K562 treated with DMSO at 1 percent for 12 hours (cell line): Measurements from ENCODE around the gene ABHD12B. TPM values are rescaled to one million over a fixed set of nuclear protein-coding genes. Genes with fewer than 3 reads are reported as not detected.

ENCODE experiments used
- total RNA-seq: library from RNA; unstranded; fragments of 300-600 nt; gene quantifications from 2 replicates; pipeline ENCODE4 v1.2.3, GENCODE V29; 2022; ENCODE audit not compliant: insufficient read depth

ABHD12B gene
- total RNA-seq = not detected in 2 replicates

GRCh38 chr14:50871914-50872732 lies at the start of gene ABHD12B:
Gene ABHD12B (plus strand): TSS chr14:50872053. CDS start chr14:50872175, 122 bp downstream.

GRCh38 chr14:50830932-50831725 lies 40.7 kb upstream of the ABHD12B start, which contains the start of gene NIN:
Gene NIN (minus strand): TSS chr14:50831162. CDS start chr14:50822056, 9,106 bp downstream.

GRCh38 chr14:50943943-50944646 lies 72.2 kb downstream of the ABHD12B start, which contains the start of gene PYGL:
Gene PYGL (minus strand): TSS chr14:50944483. CDS start chr14:50944403, 80 bp downstream.

Other genes starting within 250 kb of the ABHD12B start
- 8.6 and 22.5 TPM in 2 replicates for gene SAV1, start 203.7 kb upstream of the ABHD12B start, total RNA-seq
- gene NIN, start 40.9 kb upstream of the ABHD12B start, total RNA-seq = 0.51 and 5.1 TPM in 2 replicates
- 19.9 and 37.8 TPM in 2 replicates for gene PYGL, start 72.4 kb downstream of the ABHD12B start, total RNA-seq
- 0.17 TPM in 1 of 2 replicates, not detected in the other for gene TRIM9, start 223.1 kb downstream of the ABHD12B start, total RNA-seq